ENCODE data around the gene IKZF2. TPM values are rescaled to one million over a fixed set of nuclear protein-coding genes. Genes with fewer than 3 reads are reported as not detected.

The IKZF2 gene
- total RNA-seq, 2 experiments from 2014 or later, result 24.4 to 28.7 TPM

GRCh38 chr2:212977152-212977551 lies 174.3 kb downstream of the IKZF2 start:
- ChIA-PET POLR2A (no interaction called here), CTCF (no interaction called here)
- TF ChIP-seq CTCF (IDR thresholded peaks at IDR 0.05), result no peak
- peaks cover 17% of the 10 kb centered on the region for H3K4me1 Mint-ChIP-seq (ENCODE audit: low read depth)
- peaks cover 1% of the 10 kb centered on the region for H3K36me3 Mint-ChIP-seq (ENCODE audit: low read depth)
- intact Hi-C loops (cut with micrococcal nuclease), result no loop called here
- H3K27ac Mint-ChIP-seq, result no peak overlapping the region
- no peak overlapping the region for H3K4me3 Mint-ChIP-seq
- H3K9me3 Mint-ChIP-seq, result no peaks in the 10 kb centered on the region
- no peaks in the 10 kb centered on the region for H3K27me3 Mint-ChIP-seq
- ATAC-seq (no peak), DNase-seq (no peak)

- H3K4me3 Mint-ChIP-seq, result no peak overlapping the region
- ChIA-PET CTCF (no interaction called here), POLR2A (no interaction called here)
- H3K27me3 Mint-ChIP-seq, result no peaks in the 10 kb centered on the region
- no peak overlapping the region for H3K27ac Mint-ChIP-seq
- no peak for DNase-seq
- intact Hi-C loops (cut with micrococcal nuclease), result no loop called here
- H3K4me1 Mint-ChIP-seq (ENCODE audit: low read depth), result peaks cover 17% of the 10 kb centered on the region
- ATAC-seq, result no peak
- no peak for TF ChIP-seq CTCF (IDR thresholded peaks at IDR 0.05)
- H3K36me3 Mint-ChIP-seq (ENCODE audit: low read depth), result peaks cover 1% of the 10 kb centered on the region
- no peaks in the 10 kb centered on the region for H3K9me3 Mint-ChIP-seq
Measured at GRCh38 chr2:212975333-212975732, 176.1 kb downstream of the IKZF2 start.

- intact Hi-C loops (cut with micrococcal nuclease), result no loop called here
- no peak for DNase-seq
- H3K4me3 Mint-ChIP-seq, result no peak overlapping the region
- no peak overlapping the region for H3K27ac Mint-ChIP-seq
- no peaks in the 10 kb centered on the region for H3K27me3 Mint-ChIP-seq
- POLR2A ChIA-PET, result no interaction called here
- no peak for TF ChIP-seq CTCF (IDR thresholded peaks at IDR 0.05)
- peaks cover 1% of the 10 kb centered on the region for H3K36me3 Mint-ChIP-seq (ENCODE audit: low read depth)
- H3K4me1 Mint-ChIP-seq (ENCODE audit: low read depth), result peaks cover 12% of the 10 kb centered on the region
- CTCF ChIA-PET, result no interaction called here
- H3K9me3 Mint-ChIP-seq, result no peaks in the 10 kb centered on the region
- ATAC-seq, result no peak
Measured at GRCh38 chr2:212974692-212975091, 176.7 kb downstream of the IKZF2 start.

- CTCF ChIA-PET, result interaction anchor here (0.7 kb wide), 1 partner anchor 176 kb away, joined by 3 read pairs; no protein-coding TSS in a partner anchor
- no peak for ATAC-seq
Measured at GRCh38 chr2:212973347-212973746, 178.1 kb downstream of the IKZF2 start.

DNA sequence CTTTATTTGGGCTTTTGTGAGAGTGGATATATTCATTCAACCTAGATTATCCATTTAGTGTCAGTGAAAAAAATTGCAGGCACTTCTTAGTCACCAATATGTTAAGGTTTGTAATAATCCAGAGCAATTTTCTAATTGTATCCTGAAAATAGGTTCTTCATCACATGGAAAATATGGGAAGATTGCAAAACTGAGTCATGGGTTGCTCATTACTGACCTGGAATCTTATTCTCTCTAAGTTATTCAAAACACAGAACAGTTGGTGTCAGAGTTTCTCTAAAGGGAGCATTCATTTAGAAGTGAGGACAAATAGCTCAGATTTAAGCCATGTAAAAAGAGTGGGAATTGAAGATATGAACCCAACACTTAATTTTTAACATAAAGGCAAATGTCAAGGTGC lies 181.3 kb downstream of the IKZF2 start:
- POLR2A ChIA-PET, result no interaction called here
- Mint-ChIP-seq H3K27me3 (no peaks in the 10 kb centered on the region), H3K9me3 (no peaks in the 10 kb centered on the region), H3K4me3 (no peak overlapping the region), H3K36me3 (ENCODE audit: low read depth) (no peaks in the 10 kb centered on the region), H3K4me1 (ENCODE audit: low read depth) (peaks cover 16% of the 10 kb centered on the region), H3K27ac (no peak overlapping the region)
- no peak for TF ChIP-seq CTCF (IDR thresholded peaks at IDR 0.05)
- intact Hi-C loops (cut with micrococcal nuclease), result no loop called here
- CTCF ChIA-PET, result no interaction called here
- ATAC-seq (no peak), DNase-seq (no peak)

More at GRCh38 chr2:212973347-212973746, 178.1 kb downstream of the IKZF2 start:
- Mint-ChIP-seq H3K4me3 (no peak overlapping the region), H3K27me3 (no peaks in the 10 kb centered on the region), H3K27ac (no peak overlapping the region), H3K36me3 (ENCODE audit: low read depth) (peaks cover 1% of the 10 kb centered on the region), H3K4me1 (ENCODE audit: low read depth) (peaks cover 13% of the 10 kb centered on the region), H3K9me3 (no peaks in the 10 kb centered on the region)
- no peak for DNase-seq
- POLR2A ChIA-PET, result no interaction called here
- no peak for TF ChIP-seq CTCF (IDR thresholded peaks at IDR 0.05)
- intact Hi-C loops (cut with micrococcal nuclease), result no loop called here

Data from activated CD8-positive, alpha-beta T cell treated with anti-CD3 and anti-CD28 coated beads for 36 hours (primary cell).